Body of pancreas (tissue), 4 donors: ENCODE measurements around the gene DDX43. TPM values are rescaled to one million over a fixed set of nuclear protein-coding genes. Genes with fewer than 3 reads are reported as not detected.

ENCODE experiments used
- ATAC-seq: fragments of 150-250 bp; one replicate; pipeline ENCODE4 v1.9.1; 2016
- DNase-seq, 4 donors: peaks; one replicate each; pipeline ENCODE4 v3.0.0-alpha.2; 2019
- H3K27ac ChIP-seq, 4 donors: fragments of 200-600 bp; sonication (generic); 1 replicate in 3 of 4; 2 replicates in 1 of 4; pipeline versions ENCODE4 v1.5.1 to v1.6.1; 2016 to 2019; ENCODE audit warnings: mild to moderate bottlenecking in 1 of 4, mixed read lengths in 1 of 4, moderate library complexity in 1 of 4
- H3K27me3 ChIP-seq, 2 donors: fragments of 200-600 bp; sonication (generic); one replicate each; pipeline ENCODE4 v1.6.0; 2016; ENCODE audit warnings: mild to moderate bottlenecking in 1 of 2
- H3K36me3 ChIP-seq, 2 donors: fragments of 200-600 bp; sonication (generic); replicated peaks in 1 of 2; 2 replicates each; pipeline ENCODE4 v1.5.1; 2016; ENCODE audit warnings: low read depth in 2 of 2; ENCODE audit not compliant: insufficient read depth in 1 of 2
- H3K4me1 ChIP-seq: fragments of 200-600 bp; sonication (generic); one replicate; pipeline ENCODE4 v1.6.0; 2016
- H3K4me3 ChIP-seq, 2 donors: fragments of 200-600 bp; sonication (generic); 1 replicate in 1 of 2; 2 replicates in 1 of 2; pipeline ENCODE4 v1.5.1; 2016 to 2019
- H3K9me3 ChIP-seq, 3 donors: fragments of 200-600 bp; sonication (generic); 1 replicate in 2 of 3; 2 replicates in 1 of 3; pipeline ENCODE4 v1.5.1; 2016
- POLR2A ChIP-seq, 3 donors: fragments of 450-650 bp; IDR thresholded peaks; one replicate each; pipeline ENCODE4 v1.6.1; 2016; ENCODE audit warnings: antibody characterized with exemption in 3 of 3, mild to moderate bottlenecking in 2 of 3
- WGBS, 2 donors: methylation state at CpG; one replicate each; pipeline ENCODE4 v1.1.5; 2017; 5-methylcytosine and 5-hydroxymethylcytosine counted together
- intact Hi-C: fragments of 100-400 bp; cut with DNase I; formaldehyde crosslinking; loops from one replicate; pipeline ENCODE4 v1.15.1; 2023
- total RNA-seq, 2 donors: library from RNA; depleted of rRNA; stranded (reverse); fragments of >200 nt; gene quantifications; one replicate each; pipeline ENCODE4 v1.1.0, GENCODE V29; 2016
- TF ChIP-seq, protein P1 (sequence below), 7 experiments: fragments of 450-650 bp in 4 of 7; fragments of 200-600 bp in 3 of 7; sonication (generic) in 3 of 7; IDR thresholded peaks; one replicate each; pipeline ENCODE4 v1.5.1; 2016 to 2019; ENCODE audit warnings: antibody characterized with exemption in 7 of 7

The DDX43 gene
- total RNA-seq, 2 donors from 2014 or later, result 0.26 to 3.0 TPM

DNA sequence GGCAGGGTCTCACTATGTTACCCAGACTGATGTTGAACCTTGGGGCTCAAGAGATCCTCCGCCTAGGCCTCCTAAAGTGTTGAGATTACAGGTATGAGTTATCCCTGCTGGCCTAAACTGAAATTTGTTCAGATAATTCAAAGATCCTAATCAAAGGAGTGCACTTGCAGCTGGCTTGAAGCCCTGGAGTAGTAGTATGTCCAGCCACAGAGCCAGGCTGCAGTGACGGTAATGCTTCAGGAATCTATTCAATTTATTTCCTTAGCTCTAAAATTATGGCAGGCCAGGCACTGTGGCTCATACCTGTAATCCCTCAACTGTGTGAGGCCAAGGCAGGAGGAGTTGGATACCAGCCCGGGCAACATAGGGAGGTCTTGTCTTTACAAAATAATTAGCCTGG lies 1.4 kb upstream of the DDX43 start:
- H3K27me3 ChIP-seq, result no peaks in the 10 kb centered on the region
- no peak overlapping the region for H3K4me3 ChIP-seq
- no peak for TF ChIP-seq POLR2A (IDR thresholded peaks at IDR 0.05)
- TF ChIP-seq, protein P1, sequence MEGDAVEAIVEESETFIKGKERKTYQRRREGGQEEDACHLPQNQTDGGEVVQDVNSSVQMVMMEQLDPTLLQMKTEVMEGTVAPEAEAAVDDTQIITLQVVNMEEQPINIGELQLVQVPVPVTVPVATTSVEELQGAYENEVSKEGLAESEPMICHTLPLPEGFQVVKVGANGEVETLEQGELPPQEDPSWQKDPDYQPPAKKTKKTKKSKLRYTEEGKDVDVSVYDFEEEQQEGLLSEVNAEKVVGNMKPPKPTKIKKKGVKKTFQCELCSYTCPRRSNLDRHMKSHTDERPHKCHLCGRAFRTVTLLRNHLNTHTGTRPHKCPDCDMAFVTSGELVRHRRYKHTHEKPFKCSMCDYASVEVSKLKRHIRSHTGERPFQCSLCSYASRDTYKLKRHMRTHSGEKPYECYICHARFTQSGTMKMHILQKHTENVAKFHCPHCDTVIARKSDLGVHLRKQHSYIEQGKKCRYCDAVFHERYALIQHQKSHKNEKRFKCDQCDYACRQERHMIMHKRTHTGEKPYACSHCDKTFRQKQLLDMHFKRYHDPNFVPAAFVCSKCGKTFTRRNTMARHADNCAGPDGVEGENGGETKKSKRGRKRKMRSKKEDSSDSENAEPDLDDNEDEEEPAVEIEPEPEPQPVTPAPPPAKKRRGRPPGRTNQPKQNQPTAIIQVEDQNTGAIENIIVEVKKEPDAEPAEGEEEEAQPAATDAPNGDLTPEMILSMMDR (IDR thresholded peaks at IDR 0.05), result no peak
- no peak for DNase-seq
- no peaks in the 10 kb centered on the region for H3K4me1 ChIP-seq
- no peaks in the 10 kb centered on the region for H3K9me3 ChIP-seq
- WGBS, 2 donors, result 80 to 86% methylated on average over 3 of the region's 3 CpGs
- H3K36me3 ChIP-seq, result no peaks in the 10 kb centered on the region
- intact Hi-C loops, result no loop called here
- ATAC-seq, result no peak
- H3K27ac ChIP-seq, result no peak overlapping the region

- WGBS, 2 donors, result 93 to 95% methylated on average over 10 of the region's 10 CpGs
- ATAC-seq, result no peak
- Histone ChIP-seq H3K4me3 (no peak overlapping the region), H3K9me3 (no peaks in the 10 kb centered on the region), H3K27ac (no peak overlapping the region), H3K4me1 (no peaks in the 10 kb centered on the region), H3K27me3 (no peaks in the 10 kb centered on the region), H3K36me3 (no peaks in the 10 kb centered on the region)
- no peak for DNase-seq
- intact Hi-C loops, result no loop called here
- TF ChIP-seq POLR2A (IDR thresholded peaks at IDR 0.05), result no peak
- TF ChIP-seq, protein P1 (IDR thresholded peaks at IDR 0.05), result no peak
Observed at GRCh38 chr6:73395875-73396274, 1.2 kb downstream of the DDX43 start.

- Histone ChIP-seq H3K27me3 (no peaks in the 10 kb centered on the region), H3K9me3 (no peaks in the 10 kb centered on the region), H3K4me3 (no peak overlapping the region), H3K4me1 (no peaks in the 10 kb centered on the region), H3K36me3 (no peaks in the 10 kb centered on the region), H3K27ac (no peak overlapping the region)
- ATAC-seq, result no peak
- TF ChIP-seq POLR2A (IDR thresholded peaks at IDR 0.05), result no peak
- TF ChIP-seq, protein P1 (IDR thresholded peaks at IDR 0.05), result no peak
- intact Hi-C loops, result no loop called here
- no peak for DNase-seq
Observed at GRCh38 chr6:73400656-73401055, 6.0 kb downstream of the DDX43 start.

- intact Hi-C loops, result no loop called here
- Histone ChIP-seq H3K4me3 (no peak overlapping the region), H3K27ac (no peak overlapping the region), H3K36me3 (no peaks in the 10 kb centered on the region), H3K9me3 (no peaks in the 10 kb centered on the region), H3K4me1 (no peaks in the 10 kb centered on the region), H3K27me3 (no peaks in the 10 kb centered on the region)
- WGBS, 2 donors, result 58 to 60% methylated on average over 1 of the region's 1 CpG
- TF ChIP-seq, protein P1 (IDR thresholded peaks at IDR 0.05), result no peak
- no peak for TF ChIP-seq POLR2A (IDR thresholded peaks at IDR 0.05)
- ATAC-seq (peak; percentile 42), DNase-seq (no peak)
Observed at GRCh38 chr6:73409395-73409794, 14.8 kb downstream of the DDX43 start.

GRCh38 chr6:73413102-73413501 lies 18.5 kb downstream of the DDX43 start:
- Histone ChIP-seq H3K9me3 (no peaks in the 10 kb centered on the region), H3K27ac (no peak overlapping the region), H3K4me3 (no peak overlapping the region), H3K27me3 (no peaks in the 10 kb centered on the region), H3K4me1 (no peaks in the 10 kb centered on the region), H3K36me3 (no peaks in the 10 kb centered on the region)
- intact Hi-C loops, result no loop called here
- WGBS, 2 donors, result 78 to 81% methylated on average over 3 of the region's 3 CpGs
- ATAC-seq (no peak), DNase-seq (no peak)
- TF ChIP-seq, protein P1 (IDR thresholded peaks at IDR 0.05), result no peak
- TF ChIP-seq POLR2A (IDR thresholded peaks at IDR 0.05), result no peak
